GM23338 (cell line): ENCODE measurements around the gene TMIE.

ENCODE experiments used
- CREB1 ChIP-seq: fragments of 250-450 bp; sonication (Bioruptor Pico); IDR thresholded peaks from 2 replicates; pipeline ENCODE4 v1.5.0; 2020; ENCODE audit warnings: low read depth, mild to moderate bottlenecking, moderate library complexity
- CTCF ChIP-seq, 2 experiments: fragments of 200-600 bp in 1 of 2; sonication (generic) in 1 of 2; conservative IDR thresholded peaks; 2 replicates each; pipeline versions ENCODE4 v1.5.1 to v1.6.1; 2016 to 2017; ENCODE audit warnings: antibody characterized with exemption in 2 of 2, low read depth in 2 of 2, mild to moderate bottlenecking in 2 of 2, moderate library complexity in 1 of 2
- EZH2 ChIP-seq: fragments of 200-600 bp; sonication (generic); IDR thresholded peaks from one replicate; pipeline ENCODE4 v1.8.0; 2017; ENCODE audit warnings: antibody characterized with exemption, mild to moderate bottlenecking, low read depth; ENCODE audit not compliant: unreplicated experiment
- EZH2phosphoT487 ChIP-seq: fragments of 200-600 bp; sonication (generic); IDR thresholded peaks from one replicate; pipeline ENCODE4 v1.8.1; 2018; ENCODE audit warnings: antibody characterized with exemption; ENCODE audit not compliant: unreplicated experiment
- JUNB ChIP-seq: IDR thresholded peaks from one replicate; pipeline ENCODE4 v1.6.1; 2016; ENCODE audit warnings: antibody characterized with exemption; ENCODE audit not compliant: unreplicated experiment
- POLR2AphosphoS5 ChIP-seq: IDR thresholded peaks from 2 replicates; pipeline ENCODE4 v1.6.1; 2016; ENCODE audit warnings: antibody characterized with exemption, low read depth
- REST ChIP-seq: IDR thresholded peaks from one replicate; pipeline ENCODE4 v1.6.1; 2018; ENCODE audit warnings: antibody characterized with exemption; ENCODE audit not compliant: unreplicated experiment
- STAT1 ChIP-seq: IDR thresholded peaks from one replicate; pipeline ENCODE4 v1.6.1; 2016; ENCODE audit warnings: antibody characterized with exemption; ENCODE audit not compliant: unreplicated experiment
- ZNF114 ChIP-seq: fragments of 250-450 bp; sonication (Bioruptor Pico); IDR thresholded peaks from 2 replicates; pipeline ENCODE4 v1.5.0; 2020; ENCODE audit warnings: mild to moderate bottlenecking, moderate library complexity
- TF ChIP-seq, protein P1 (sequence below): IDR thresholded peaks from 2 replicates; pipeline ENCODE4 v1.6.1; 2016; ENCODE audit warnings: antibody characterized with exemption

- TF ChIP-seq CTCF (conservative IDR thresholded peaks at IDR 0.05; ENCODE audit: low read depth in 2 of 2) (peak in 1 of 2 experiments; percentile 26; a peak in 1 of 4 replicates), ZNF114 (CRISPR knock-in tag) (no peak), POLR2AphosphoS5 (no peak), EZH2phosphoT487 (no peak), REST (no peak), EZH2 (no peak), JUNB (no peak), STAT1 (no peak), CREB1 (CRISPR knock-in tag) (no peak)
- TF ChIP-seq, protein P1, sequence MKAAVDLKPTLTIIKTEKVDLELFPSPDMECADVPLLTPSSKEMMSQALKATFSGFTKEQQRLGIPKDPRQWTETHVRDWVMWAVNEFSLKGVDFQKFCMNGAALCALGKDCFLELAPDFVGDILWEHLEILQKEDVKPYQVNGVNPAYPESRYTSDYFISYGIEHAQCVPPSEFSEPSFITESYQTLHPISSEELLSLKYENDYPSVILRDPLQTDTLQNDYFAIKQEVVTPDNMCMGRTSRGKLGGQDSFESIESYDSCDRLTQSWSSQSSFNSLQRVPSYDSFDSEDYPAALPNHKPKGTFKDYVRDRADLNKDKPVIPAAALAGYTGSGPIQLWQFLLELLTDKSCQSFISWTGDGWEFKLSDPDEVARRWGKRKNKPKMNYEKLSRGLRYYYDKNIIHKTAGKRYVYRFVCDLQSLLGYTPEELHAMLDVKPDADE = no peak
These were observed 55.5 kb downstream of the TMIE start for GRCh38 chr3:46756642-46757041.
